Stimulated activated CD4-positive, alpha-beta T cell treated with anti-CD3 and anti-CD28 coated beads, TNF-alpha, amount 100 ng/mL, for 24 hours (primary cell): ENCODE results near the gene BET1L.
A peak's percentile ranks its signal among the peaks of the same experiment; 100 is the strongest.
"Not testable (repeated sequence)": the region's sequence is repeated elsewhere in the genome, so short reads cannot be mapped to it uniquely, and the experiment has no call there.

Source experiments
- DNase-seq, 3 experiments: peaks; one replicate each; pipeline ENCODE4 v3.0.0-alpha.2; 2020; ENCODE audit warnings: low read depth in 3 of 3

Gene BET1L

GRCh38 chr11:196786-197731, 10.1 kb downstream of the BET1L start:
- DNase-seq = no peak

DNA sequence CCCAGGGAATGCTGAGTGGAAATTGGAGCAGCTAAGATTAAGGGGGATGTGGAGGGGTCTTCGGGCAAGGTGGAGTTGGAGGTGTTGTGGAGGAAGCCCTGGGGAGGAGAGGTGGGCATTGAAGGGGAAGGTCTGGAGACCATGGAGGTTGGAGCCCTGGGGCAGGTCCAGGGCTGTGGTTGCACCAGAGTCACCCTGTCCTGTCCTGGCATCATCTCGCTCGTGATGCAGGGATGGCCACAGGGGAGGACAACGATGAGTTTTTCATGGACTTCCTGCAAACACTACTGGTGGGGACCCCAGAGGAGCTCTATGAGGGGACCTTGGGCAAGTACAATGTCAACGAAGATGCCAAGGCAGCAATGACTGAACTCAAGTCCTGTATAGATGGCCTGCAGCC, 13.7 kb downstream of the BET1L start:
- DNase-seq = not testable (repeated sequence)

DNA sequence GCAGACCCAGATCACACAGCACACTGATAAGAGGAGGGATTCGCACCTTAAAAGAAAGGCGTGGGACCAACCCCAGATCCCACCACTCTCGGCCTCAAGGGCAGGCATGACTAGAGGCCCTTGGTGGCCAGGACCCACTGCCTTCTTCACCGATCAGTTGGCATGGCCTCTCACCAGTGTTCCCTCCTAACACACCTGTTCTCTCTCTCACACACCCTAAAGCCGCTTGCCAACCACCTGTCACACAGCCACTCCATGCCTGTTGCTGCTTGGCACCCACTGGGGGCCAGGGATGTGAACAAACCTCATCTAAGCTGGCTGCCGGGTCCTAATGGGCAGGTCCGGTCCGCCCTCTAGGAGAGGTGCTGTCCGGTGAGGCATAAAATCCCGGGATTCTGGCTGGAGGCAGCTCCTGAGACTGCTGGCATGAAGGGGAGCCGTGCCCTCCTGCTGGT, 14.5 kb downstream of the BET1L start, which contains the start of gene SCGB1C1:
SCGB1C1 (plus strand) TSS at position 405 of the 455 bp plus-strand sequence; CDS start at position 427, 22 bp downstream.
- not testable (repeated sequence) for DNase-seq

DNA sequence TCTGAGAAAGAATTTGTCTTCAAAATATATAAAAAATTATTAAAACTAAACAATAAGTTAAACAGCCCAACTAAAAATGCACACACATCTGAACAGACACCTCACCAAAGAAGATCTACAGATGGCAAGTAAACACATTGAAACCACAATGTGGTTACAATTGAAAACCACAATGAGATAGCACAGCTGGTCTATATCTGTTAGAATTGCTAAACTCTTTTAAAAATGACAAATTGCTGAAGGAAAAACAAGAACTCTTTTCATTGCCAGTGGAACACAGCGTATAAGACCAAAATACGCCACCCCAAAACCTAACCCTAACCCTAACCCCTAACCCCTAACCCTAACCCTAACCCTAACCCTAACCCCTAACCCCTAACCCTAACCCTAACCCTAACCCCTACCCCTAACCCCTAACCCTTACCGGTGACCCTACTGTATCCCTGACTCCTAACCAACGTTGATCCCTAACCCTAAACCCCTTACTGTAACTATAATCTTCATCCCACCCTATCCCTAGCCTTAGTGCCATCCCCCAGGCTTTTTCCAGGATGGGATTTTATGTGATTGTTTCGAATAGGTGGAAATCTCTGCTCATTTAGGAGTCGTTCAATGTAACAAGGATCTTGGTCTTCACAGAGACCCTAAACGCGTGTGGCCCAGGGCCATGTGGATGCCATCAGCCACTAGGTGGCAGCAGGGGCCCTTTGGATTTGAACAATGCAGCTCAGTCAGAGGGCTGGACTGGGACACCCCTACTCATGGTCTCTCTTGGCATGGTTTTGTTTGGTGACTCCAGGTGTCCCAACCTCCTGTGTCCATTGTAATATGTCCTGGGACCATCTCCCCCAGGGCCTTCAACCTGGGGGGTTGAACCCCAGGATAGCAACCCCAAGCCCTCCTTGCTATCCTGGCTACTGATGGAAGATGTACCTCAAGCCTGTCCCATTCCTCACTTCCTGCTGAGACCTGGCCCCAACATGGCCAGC, 15.4 kb downstream of the BET1L start:
- peak in 1 of 3 experiments; percentile 50 for DNase-seq

DNA sequence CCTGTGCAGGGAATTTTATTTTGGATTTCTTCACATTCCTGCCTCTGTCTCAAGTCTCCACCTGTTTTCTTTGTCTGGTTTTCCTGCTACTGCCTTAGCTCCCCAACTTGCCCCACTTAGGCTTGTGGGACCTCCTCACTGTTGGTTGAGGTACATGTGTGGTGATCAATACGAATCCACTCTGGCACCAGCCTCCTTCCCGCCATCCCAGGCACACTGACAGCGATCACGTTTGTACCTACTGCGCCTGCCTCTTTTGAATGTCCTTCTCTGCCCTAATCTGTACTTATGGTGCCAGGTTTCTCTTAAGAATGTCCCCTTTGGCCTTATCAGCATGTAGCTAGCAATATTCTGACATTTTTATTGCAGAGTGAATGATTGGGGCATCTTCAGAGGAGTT, 16.7 kb downstream of the BET1L start:
- not testable (repeated sequence) for DNase-seq

DNA sequence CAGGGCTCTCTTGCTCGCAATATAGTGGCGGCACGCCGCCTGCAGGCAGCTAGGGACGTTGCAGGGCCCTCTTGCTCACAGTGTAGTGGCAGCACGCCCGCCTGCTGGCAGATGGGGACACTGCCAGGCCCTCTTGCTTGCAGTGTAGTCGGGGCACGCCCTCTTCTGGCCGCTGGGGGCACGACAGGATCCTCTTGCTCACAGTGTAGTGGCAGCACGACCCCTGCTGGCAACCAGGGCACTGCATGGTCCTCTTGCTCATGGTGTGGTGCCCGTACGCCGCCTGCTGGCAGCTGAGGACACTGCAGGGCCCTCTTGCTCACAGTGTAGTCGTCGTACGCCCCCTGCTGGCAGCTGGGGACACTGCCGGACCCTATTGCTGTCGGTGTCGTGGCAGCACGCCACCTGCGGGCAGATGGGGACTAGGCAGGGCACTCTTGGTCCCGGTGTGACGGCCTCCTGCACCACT, 17.3 kb downstream of the BET1L start:
- DNase-seq = peak in 1 of 3 experiments; percentile 48

GRCh38 chr11:189200-189783, 17.9 kb downstream of the BET1L start:
- DNase-seq = not testable (repeated sequence)

DNA sequence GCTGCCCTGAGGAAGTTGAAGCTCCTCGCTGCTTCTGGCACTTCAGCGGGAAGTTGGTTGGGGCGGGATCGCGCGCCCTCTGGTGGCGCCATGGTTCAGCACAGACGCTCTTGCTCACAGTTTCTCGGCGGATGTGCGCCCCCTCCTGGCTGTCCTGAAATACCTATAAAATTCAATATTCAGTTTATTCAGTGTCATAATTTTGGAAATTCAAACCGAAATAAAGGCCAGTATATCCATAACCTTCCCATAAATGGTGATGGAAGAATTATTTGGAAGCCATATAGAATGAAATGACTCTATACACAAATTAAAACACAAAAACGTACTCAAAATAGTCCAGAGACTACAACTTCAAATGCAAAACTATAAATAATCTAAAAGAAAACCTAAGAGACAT, 27.0 kb downstream of the BET1L start:
- not testable (repeated sequence) for DNase-seq
